ENCODE measurements around the gene SEPHS1.
A peak's percentile ranks its signal among the peaks of the same experiment; 100 is the strongest.

SEPHS1 gene

DNA sequence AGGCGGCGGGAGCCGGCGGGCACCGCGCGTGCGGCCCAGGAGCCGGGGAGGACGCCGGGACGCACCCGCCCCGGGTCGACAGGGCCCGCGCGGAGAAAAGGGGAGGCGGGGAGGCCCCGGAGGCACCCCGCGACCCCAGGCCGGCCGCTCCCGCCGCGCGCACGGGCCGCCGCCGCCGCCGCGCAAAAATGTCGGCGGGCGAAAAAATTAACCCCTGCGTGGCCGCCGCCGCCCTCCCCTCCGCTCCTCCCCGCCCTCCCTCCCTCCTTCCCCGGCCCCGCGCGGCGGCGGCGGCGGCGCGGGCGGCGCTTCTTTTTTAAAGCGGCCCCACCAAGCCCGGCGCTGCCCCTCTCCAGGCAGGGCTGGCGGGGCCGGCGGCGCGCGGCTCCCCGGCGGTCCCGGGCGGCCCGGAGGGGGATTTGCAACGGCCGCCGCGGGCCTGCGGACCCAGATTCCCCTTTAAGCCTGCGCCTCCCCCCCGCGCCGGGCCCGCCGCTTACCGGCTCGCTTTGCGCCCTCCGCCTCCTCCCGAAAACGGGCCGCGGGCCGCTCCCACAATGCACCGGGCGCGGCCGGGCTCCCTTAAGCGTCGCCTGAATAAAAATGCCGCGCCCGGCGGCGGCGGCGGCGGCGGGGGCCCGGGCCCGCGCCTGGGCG is 465 bp downstream of the SEPHS1 start:
- H3K4me3 ChIP-seq (ENCODE audit: low read depth, low read length) = peak overlapping the region; percentile 61
- TF ChIP-seq, protein P1, sequence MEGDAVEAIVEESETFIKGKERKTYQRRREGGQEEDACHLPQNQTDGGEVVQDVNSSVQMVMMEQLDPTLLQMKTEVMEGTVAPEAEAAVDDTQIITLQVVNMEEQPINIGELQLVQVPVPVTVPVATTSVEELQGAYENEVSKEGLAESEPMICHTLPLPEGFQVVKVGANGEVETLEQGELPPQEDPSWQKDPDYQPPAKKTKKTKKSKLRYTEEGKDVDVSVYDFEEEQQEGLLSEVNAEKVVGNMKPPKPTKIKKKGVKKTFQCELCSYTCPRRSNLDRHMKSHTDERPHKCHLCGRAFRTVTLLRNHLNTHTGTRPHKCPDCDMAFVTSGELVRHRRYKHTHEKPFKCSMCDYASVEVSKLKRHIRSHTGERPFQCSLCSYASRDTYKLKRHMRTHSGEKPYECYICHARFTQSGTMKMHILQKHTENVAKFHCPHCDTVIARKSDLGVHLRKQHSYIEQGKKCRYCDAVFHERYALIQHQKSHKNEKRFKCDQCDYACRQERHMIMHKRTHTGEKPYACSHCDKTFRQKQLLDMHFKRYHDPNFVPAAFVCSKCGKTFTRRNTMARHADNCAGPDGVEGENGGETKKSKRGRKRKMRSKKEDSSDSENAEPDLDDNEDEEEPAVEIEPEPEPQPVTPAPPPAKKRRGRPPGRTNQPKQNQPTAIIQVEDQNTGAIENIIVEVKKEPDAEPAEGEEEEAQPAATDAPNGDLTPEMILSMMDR (IDR thresholded peaks at IDR 0.05; ENCODE audit: borderline replicate concordance, insufficient read depth, low read depth, low read length) = no peak

DNA sequence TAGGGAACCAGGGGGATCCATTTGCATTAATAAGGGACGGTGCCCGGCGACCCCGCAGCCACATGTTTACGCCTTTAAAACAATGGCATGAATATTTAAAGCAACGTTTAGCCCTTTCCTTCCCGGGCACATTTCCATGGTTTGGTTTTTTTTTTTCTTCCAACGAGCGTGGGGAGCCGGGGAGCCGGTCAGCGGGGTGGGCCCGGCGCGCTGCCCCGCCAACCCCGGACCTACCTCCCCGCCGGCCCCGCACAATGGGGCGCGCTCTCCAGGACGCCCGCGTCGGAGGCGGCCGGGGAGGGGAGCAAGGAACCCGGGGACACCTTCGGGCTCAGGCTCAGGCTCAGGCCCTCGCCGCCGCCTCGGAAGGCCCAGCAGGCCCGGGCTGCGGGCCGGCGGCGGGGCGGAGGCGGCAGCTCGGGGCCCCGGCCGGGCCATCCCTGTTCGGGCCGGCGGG is 1.0 kb downstream of the SEPHS1 start:
- H3K4me3 ChIP-seq (ENCODE audit: low read depth, low read length) = peak overlapping the region; percentile 61

DNA sequence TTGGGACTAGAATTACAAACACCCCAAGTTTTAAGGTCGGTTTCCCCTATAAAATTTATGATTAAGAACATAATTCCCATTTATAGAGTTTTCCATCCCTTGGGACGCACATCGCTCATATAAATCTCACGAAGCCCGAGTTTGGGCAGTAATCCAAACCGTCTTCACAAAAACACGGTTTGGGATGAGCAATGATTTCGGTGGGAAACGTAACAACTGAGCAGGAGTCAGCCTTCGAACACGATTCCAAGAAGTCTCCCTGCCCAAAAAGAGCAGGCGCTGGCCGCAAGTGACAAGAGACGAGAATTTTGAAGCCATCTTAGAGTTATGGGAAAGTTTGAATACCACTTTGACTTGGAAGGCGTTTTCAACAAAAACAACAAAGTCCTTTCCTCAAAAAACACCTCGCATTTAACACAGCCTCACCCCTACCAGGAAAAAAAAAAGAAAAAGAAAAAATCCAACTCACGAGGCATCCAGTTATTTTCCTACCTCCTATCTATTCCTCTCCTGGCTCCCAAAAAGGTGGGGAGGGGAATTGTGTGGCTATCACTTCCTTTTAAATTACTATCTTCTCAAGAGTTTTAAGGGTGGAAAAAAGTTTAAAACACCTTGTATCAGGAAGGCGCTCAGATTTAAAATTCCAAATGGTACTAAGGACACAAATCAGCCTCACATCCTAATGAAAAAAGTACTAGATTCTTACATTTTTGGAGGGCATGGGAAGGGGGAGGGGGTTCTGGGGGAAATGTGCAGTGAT is 1.6 kb downstream of the SEPHS1 start:
- peak overlapping the region; percentile 61 for H3K4me3 ChIP-seq (ENCODE audit: low read depth, low read length)
- TF ChIP-seq, protein P1 (IDR thresholded peaks at IDR 0.05; ENCODE audit: borderline replicate concordance, insufficient read depth, low read depth, low read length) = no peak

More for the DNA sequence above, 1.0 kb downstream of the SEPHS1 start:
- TF ChIP-seq, protein P1 (IDR thresholded peaks at IDR 0.05; ENCODE audit: borderline replicate concordance, insufficient read depth, low read depth, low read length) = no peak

DNA sequence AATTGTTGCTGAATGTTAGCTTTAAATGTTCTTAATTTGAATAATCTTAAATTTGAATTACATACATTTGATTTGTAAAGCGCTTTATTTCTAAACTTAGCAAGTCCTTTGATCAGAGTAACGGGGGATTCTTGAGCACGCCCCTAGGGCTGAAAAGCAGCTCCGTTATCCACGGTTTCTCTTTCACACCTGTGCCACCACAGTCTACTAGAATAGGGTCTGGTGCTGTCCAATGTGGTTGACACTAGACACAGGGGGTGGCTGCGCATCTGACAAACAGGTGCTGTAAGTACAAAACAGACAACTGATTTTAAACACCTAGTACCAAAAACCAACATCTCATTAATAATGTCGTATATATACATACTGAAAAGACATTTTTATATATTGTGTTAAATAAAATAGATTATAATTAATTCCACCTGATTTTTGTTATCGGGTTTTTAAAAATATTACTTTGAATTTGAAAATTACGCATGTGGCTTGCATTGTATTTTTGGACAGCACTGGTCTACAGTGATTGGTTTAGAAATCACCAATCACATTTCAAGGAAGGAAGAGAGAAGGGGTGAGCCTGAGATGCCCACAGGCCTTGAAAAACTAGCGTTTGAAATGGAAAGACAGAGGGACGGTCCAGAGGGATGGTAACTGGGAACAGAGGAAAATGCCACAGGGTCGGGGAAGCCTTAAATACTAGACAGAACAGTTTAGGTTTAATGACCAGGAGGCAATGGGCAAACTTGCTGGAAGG is 7.3 kb downstream of the SEPHS1 start:
- no peak overlapping the region for H3K4me3 ChIP-seq (ENCODE audit: low read depth, low read length)
- TF ChIP-seq, protein P1 (IDR thresholded peaks at IDR 0.05; ENCODE audit: borderline replicate concordance, insufficient read depth, low read depth, low read length) = no peak

DNA sequence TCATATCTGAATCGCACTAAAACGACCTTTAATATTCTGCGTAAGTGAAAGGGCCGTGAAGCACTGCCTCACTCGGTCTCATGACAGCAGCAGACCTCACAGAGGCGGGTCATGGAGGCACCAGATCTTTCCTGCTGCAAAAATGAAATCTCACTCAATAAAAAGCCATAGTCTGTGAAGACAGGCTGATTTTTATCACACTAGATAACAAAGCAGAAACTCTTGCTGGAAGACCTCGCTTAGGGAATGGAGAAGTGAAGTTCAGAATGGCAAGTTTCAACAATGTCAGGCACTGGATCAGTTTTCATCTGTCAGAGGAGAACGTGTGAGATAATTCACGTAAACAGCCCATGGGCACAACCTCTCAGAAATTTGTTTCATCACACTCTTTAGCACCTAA is 8.0 kb downstream of the SEPHS1 start:
- no peak overlapping the region for H3K4me3 ChIP-seq (ENCODE audit: low read depth, low read length)
- TF ChIP-seq, protein P1 (IDR thresholded peaks at IDR 0.05; ENCODE audit: borderline replicate concordance, insufficient read depth, low read depth, low read length) = no peak

DNA sequence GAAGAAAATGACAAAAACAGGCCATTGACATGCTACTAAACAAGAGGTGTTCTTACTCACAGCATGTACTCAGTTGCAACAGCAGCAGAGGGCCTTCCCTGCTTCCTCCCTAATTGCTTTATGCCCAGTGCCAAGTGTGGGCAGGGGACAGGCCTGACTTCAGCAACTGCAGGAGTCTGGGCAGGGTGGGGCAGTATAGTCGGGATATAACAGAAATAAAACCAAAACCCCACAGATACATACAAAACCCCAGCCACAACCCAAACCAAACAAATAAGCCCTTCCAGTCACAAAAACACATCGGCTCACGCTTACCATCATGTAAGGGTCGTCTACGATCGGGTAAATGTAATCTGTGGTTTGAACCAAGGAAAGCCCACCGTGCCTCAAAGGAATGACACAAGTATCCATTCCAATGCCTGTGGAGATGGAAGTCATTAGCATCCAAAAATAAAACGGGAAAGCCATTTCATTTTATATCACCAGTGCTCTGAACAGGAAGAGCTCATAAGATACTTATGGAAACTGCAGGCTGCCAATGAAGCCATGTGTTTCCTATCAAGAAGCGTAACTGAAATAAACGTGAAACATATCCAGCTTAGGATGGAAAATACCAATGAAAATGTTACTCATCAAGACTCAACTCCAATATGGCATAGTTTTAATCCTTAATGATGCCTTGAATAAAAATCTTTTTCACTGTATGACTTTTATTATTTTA is 9.5 kb downstream of the SEPHS1 start:
- TF ChIP-seq, protein P1 (IDR thresholded peaks at IDR 0.05; ENCODE audit: borderline replicate concordance, insufficient read depth, low read depth, low read length) = no peak
- no peak overlapping the region for H3K4me3 ChIP-seq (ENCODE audit: low read depth, low read length)

Data from GM12875 (cell line).